Activated CD8-positive, alpha-beta T cell treated with anti-CD3 and anti-CD28 coated beads for 36 hours (primary cell): ENCODE data around the gene BCAR1. TPM values are rescaled to one million over a fixed set of nuclear protein-coding genes. Genes with fewer than 3 reads are reported as not detected.
A peak's percentile ranks its signal among the peaks of the same experiment; 100 is the strongest.

Source experiments
- ATAC-seq: fragments of 200-7000 bp; cut with Tn5 transposase; one replicate; pipeline ENCODE4 v1.10.0; 2021; ENCODE audit warnings: mild to moderate bottlenecking, moderate library complexity
- CTCF ChIA-PET: fragments of 350-600 bp; sonication (Branson Sonifier 250); formaldehyde crosslinking; loops from one replicate; lab custom pipeline; 2021; ENCODE audit warnings: antibody characterized with exemption; lab: Charles Lee
- POLR2A ChIA-PET: fragments of 350-600 bp; sonication (Branson Sonifier 250); formaldehyde crosslinking; loops from one replicate; lab custom pipeline; 2021; ENCODE audit warnings: antibody characterized with exemption; lab: Charles Lee
- DNase-seq: peaks from one replicate; pipeline ENCODE4 v3.0.0-alpha.2; 2020
- H3K27ac Mint-ChIP-seq: one replicate; pipeline ENCODE4 v1.8.0; 2021; ENCODE audit warnings: mild to moderate bottlenecking, mixed read lengths
- H3K27me3 Mint-ChIP-seq: one replicate; pipeline ENCODE4 v1.8.0; 2021; ENCODE audit warnings: mixed read lengths
- H3K36me3 Mint-ChIP-seq: one replicate; pipeline ENCODE4 v1.8.0; 2021; ENCODE audit warnings: low read depth, mixed read lengths
- H3K4me1 Mint-ChIP-seq: one replicate; pipeline ENCODE4 v1.8.0; 2021; ENCODE audit warnings: low read depth, mixed read lengths
- H3K4me3 Mint-ChIP-seq: one replicate; pipeline ENCODE4 v1.8.0; 2021; ENCODE audit warnings: mild to moderate bottlenecking, moderate library complexity, mixed read lengths
- H3K9me3 Mint-ChIP-seq: one replicate; pipeline ENCODE4 v1.8.0; 2021; ENCODE audit warnings: mixed read lengths
- CTCF ChIP-seq: fragments of 200-600 bp; IDR thresholded peaks from one replicate; pipeline ENCODE4 v1.8.0; 2022; ENCODE audit warnings: antibody characterized with exemption, mild to moderate bottlenecking
- intact Hi-C: fragments of 100-400 bp; cut with micrococcal nuclease; formaldehyde crosslinking; loops from one replicate; pipeline ENCODE4 v1.10.0; 2022
- total RNA-seq, 2 experiments: library from RNA; stranded (reverse); gene quantifications; one replicate each; pipeline ENCODE4 v1.2.3, GENCODE V29; 2021

Gene BCAR1
- total RNA-seq = under 1 TPM; 0.34 to 0.87 TPM

GRCh38 chr16:75251280-75252048, at the start of gene BCAR1:
Gene BCAR1, minus strand, starts transcription at chr16:75251624. Its CDS starts 142 bp downstream, at chr16:75251482.
- Mint-ChIP-seq H3K4me3 (peak within 1 kb of the TSS; percentile 53), H3K36me3 (no peaks in the 10 kb centered on the region), H3K27ac (no peak within 1 kb of the TSS), H3K9me3 (no peaks in the 10 kb centered on the region), H3K4me1 (no peaks in the 10 kb centered on the region), H3K27me3 (peaks cover 34% of the 10 kb centered on the region)
- intact Hi-C loops = no loop called here
- no peak for TF ChIP-seq CTCF
- POLR2A ChIA-PET = no interaction called here
- ATAC-seq = peak; percentile 69
- DNase-seq = peak; percentile 35
- CTCF ChIA-PET = interaction anchor here (1.1 to 2.3 kb wide), 4 partner anchors 51 to 133 kb away, joined by 4 to 12 read pairs (median 8); no protein-coding TSS in a partner anchor

DNA sequence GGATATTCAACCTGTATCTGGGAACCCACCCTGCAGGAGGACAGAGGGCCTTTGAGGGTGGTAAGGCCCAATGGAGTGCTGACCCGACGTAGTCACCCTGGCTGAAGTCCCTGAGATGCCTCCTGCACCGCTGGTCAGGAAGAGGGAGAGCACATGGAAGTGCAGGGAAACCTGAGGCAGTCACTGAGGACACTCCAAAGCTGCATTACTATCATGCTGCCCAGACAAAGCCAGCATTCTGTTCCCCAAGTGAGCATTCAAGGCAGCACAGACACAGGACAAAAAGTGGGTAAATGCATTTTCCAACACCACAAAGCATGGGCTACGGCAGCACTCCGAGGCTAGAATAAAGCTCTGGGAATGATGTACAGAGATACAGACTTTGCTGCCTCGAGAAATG, 46.8 kb upstream of the BCAR1 start:
- H3K4me1 Mint-ChIP-seq = no peaks in the 10 kb centered on the region
- ChIA-PET POLR2A (interaction anchor here (1.5 kb wide), 1 partner anchor 14 kb away, joined by 4 read pairs; no protein-coding TSS in a partner anchor), CTCF (no interaction called here)
- H3K36me3 Mint-ChIP-seq = peaks cover 55% of the 10 kb centered on the region
- intact Hi-C loops = no loop called here
- no peak for TF ChIP-seq CTCF
- no peaks in the 10 kb centered on the region for H3K9me3 Mint-ChIP-seq
- ATAC-seq (no peak), DNase-seq (no peak)
- H3K4me3 Mint-ChIP-seq = no peak overlapping the region
- no peak overlapping the region for H3K27ac Mint-ChIP-seq
- H3K27me3 Mint-ChIP-seq = no peaks in the 10 kb centered on the region

- H3K4me1 Mint-ChIP-seq = no peaks in the 10 kb centered on the region
- intact Hi-C loops = no loop called here
- ATAC-seq = no peak
- peaks cover 61% of the 10 kb centered on the region for H3K36me3 Mint-ChIP-seq
- H3K27me3 Mint-ChIP-seq = no peaks in the 10 kb centered on the region
- POLR2A ChIA-PET = no interaction called here
- H3K27ac Mint-ChIP-seq = no peak overlapping the region
- no peak for DNase-seq
- CTCF ChIA-PET = interaction anchor here (1.2 kb wide), 1 partner anchor 8 kb away, joined by 3 read pairs; no protein-coding TSS in a partner anchor
- no peak overlapping the region for H3K4me3 Mint-ChIP-seq
- H3K9me3 Mint-ChIP-seq = no peaks in the 10 kb centered on the region
- no peak for TF ChIP-seq CTCF
Measured at GRCh38 chr16:75296606-75297005, 45.2 kb upstream of the BCAR1 start.

DNA sequence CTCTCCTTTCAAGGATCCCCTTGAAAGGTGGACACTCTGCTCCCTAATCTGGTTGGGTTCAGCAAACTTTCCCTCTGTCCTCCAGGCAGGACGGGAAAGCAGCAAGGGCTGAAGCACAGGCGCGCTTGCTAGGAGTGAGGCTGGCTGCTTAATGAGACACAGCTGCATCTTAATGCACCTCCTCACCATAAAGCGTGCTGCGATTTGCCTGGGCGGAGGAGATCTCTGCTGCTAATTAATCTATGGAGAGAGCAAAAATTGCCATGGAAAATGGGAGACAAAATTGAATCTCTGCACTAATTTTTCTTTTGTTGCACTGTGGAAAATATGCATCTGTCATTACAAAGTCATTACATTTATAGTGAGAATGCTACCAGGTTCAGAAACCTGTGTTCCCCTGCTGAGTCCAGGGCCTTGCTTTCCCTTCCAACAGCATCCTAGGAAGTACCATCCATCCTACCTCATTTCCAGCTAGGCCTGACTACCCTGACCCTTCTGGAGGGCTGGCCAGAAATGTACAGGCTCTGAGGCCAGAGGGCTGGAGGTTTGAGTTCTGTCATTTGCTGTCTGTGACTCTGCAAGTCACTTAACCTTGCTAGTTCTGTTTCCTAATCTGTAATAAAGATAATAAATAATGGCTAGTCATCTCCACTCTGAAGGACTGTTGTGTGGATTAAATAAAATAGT, 43.5 kb upstream of the BCAR1 start:
- POLR2A ChIA-PET = no interaction called here
- ATAC-seq (no peak), DNase-seq (no peak)
- peaks cover 3% of the 10 kb centered on the region for H3K27me3 Mint-ChIP-seq
- no peak for TF ChIP-seq CTCF
- CTCF ChIA-PET = interaction anchor here (0.7 to 1.9 kb wide), 4 partner anchors 8 to 96 kb away, joined by 3 to 4 read pairs (median 4); no protein-coding TSS in a partner anchor
- H3K9me3 Mint-ChIP-seq = no peaks in the 10 kb centered on the region
- no peak overlapping the region for H3K27ac Mint-ChIP-seq
- peaks cover 54% of the 10 kb centered on the region for H3K36me3 Mint-ChIP-seq
- H3K4me1 Mint-ChIP-seq = no peaks in the 10 kb centered on the region
- no peak overlapping the region for H3K4me3 Mint-ChIP-seq
- intact Hi-C loops = no loop called here
